GM21515 (cell line): ENCODE data around the gene CENPH.
"Not testable (repeated sequence)": the region's sequence is repeated elsewhere in the genome, so short reads cannot be mapped to it uniquely, and the experiment has no call there.

Source experiments
- ATAC-seq: cut with Tn5 transposase; IDR thresholded peaks from one replicate; pipeline ENCODE4 v1.9.1; 2021; ENCODE audit not compliant: unreplicated experiment

CENPH gene

GRCh38 chr5:69206528-69207190, 17.3 kb downstream of the CENPH start:
- ATAC-seq, result no peak

GRCh38 chr5:69209602-69210001, 20.2 kb downstream of the CENPH start:
- no peak for ATAC-seq

GRCh38 chr5:69211200-69211599, 21.8 kb downstream of the CENPH start:
- ATAC-seq, result no peak

GRCh38 chr5:69212022-69212421, 22.6 kb downstream of the CENPH start:
- peak; percentile 60 for ATAC-seq

GRCh38 chr5:69213513-69214215, 24.3 kb downstream of the CENPH start:
- no peak for ATAC-seq

GRCh38 chr5:69217151-69217511, 27.7 kb downstream of the CENPH start:
- no peak for ATAC-seq

- peak; percentile 91 for ATAC-seq
These were observed 28.5 kb downstream of the CENPH start for GRCh38 chr5:69217548-69218526.

- ATAC-seq, result no peak
These were observed 30.6 kb downstream of the CENPH start for GRCh38 chr5:69219939-69220338.

- not testable (repeated sequence) for ATAC-seq
These were observed 31.0 kb downstream of the CENPH start for GRCh38 chr5:69220371-69220770.

- ATAC-seq, result not testable (repeated sequence)
These were observed 31.4 kb downstream of the CENPH start for GRCh38 chr5:69220833-69221232.

GRCh38 chr5:69224520-69224919, 35.1 kb downstream of the CENPH start:
- ATAC-seq, result no peak

- no peak for ATAC-seq
These were observed 36.5 kb downstream of the CENPH start for GRCh38 chr5:69225860-69226259.

GRCh38 chr5:69230181-69230580, 40.8 kb downstream of the CENPH start:
- no peak for ATAC-seq

GRCh38 chr5:69231281-69231680, 41.9 kb downstream of the CENPH start:
- no peak for ATAC-seq

GRCh38 chr5:69231851-69232250, 42.5 kb downstream of the CENPH start:
- no peak for ATAC-seq

GRCh38 chr5:69234457-69235268, 45.3 kb downstream of the CENPH start, which contains the start of gene CDK7:
TSS of gene CDK7 (plus strand) at chr5:69234886. CDS start at chr5:69234976, 90 bp downstream.
- ATAC-seq, result peak; percentile 99

- not testable (repeated sequence) for ATAC-seq
These were observed 47.4 kb downstream of the CENPH start for GRCh38 chr5:69236733-69237132.

- ATAC-seq, result no peak
These were observed 48.5 kb downstream of the CENPH start for GRCh38 chr5:69237877-69238276.

- no peak for ATAC-seq
These were observed 49.4 kb downstream of the CENPH start for GRCh38 chr5:69238760-69239251.

- no peak for ATAC-seq
These were observed 53.0 kb downstream of the CENPH start for GRCh38 chr5:69242215-69242927.
